B cell (primary cell): ENCODE results near the gene EMP3. TPM values are rescaled to one million over a fixed set of nuclear protein-coding genes. Genes with fewer than 3 reads are reported as not detected.
A peak's percentile ranks its signal among the peaks of the same experiment; 100 is the strongest.

Experiments used
- ATAC-seq: fragments of 200-7000 bp; cut with Tn5 transposase; one replicate; pipeline ENCODE4 v1.10.0; 2021; ENCODE audit warnings: low read depth, mild to moderate bottlenecking, moderate number of reproducible peaks, moderate library complexity
- CTCF ChIA-PET: fragments of 350-600 bp; sonication (Branson Sonifier 250); formaldehyde crosslinking; loops from one replicate; lab custom pipeline; 2021; ENCODE audit warnings: antibody characterized with exemption, inconsistent platforms; lab: Charles Lee
- POLR2A ChIA-PET: fragments of 350-600 bp; sonication (Branson Sonifier 250); formaldehyde crosslinking; loops from one replicate; lab custom pipeline; 2021; ENCODE audit warnings: antibody characterized with exemption; lab: Charles Lee
- DNase-seq: peaks from one replicate; pipeline ENCODE4 v3.0.0; 2013
- H2AFZ ChIP-seq: 2 replicates; pipeline ENCODE4 v1.6.1; 2012; ENCODE audit warnings: mild to moderate bottlenecking, low read depth, low read length; ENCODE audit not compliant: insufficient read depth, poor library complexity, severe bottlenecking
- H3K27ac ChIP-seq, 2 donors: 1 replicate in 1 of 2; 2 replicates in 1 of 2; pipeline ENCODE4 v1.5.1; 2012 to 2013; ENCODE audit warnings: low read length in 2 of 2, mild to moderate bottlenecking in 2 of 2, moderate library complexity in 1 of 2
- H3K27me3 ChIP-seq, 4 experiments: fragments of 200-600 bp in 1 of 4; sonication (generic) in 1 of 4; replicated peaks in 1 of 4; 1 replicate in 2 of 4; 2 replicates in 2 of 4; pipeline versions ENCODE4 v1.6.1 to v1.7.0; 2013 to 2016; ENCODE audit warnings: low read length in 3 of 4, mild to moderate bottlenecking in 2 of 4, mixed read lengths in 1 of 4, moderate library complexity in 1 of 4; ENCODE audit not compliant: insufficient read depth in 4 of 4, control insufficient read depth in 3 of 4; ENCODE audit errors: control extremely low read depth in 1 of 4
- H3K36me3 ChIP-seq, 2 experiments: replicated peaks in 1 of 2; 1 replicate in 1 of 2; 2 replicates in 1 of 2; pipeline versions ENCODE4 v1.6.1 to v1.7.1; 2013; ENCODE audit warnings: low read length in 1 of 2; ENCODE audit not compliant: insufficient read depth in 2 of 2, control insufficient read depth in 1 of 2; ENCODE audit errors: control extremely low read depth in 1 of 2, extremely low read depth in 1 of 2
- H3K4me1 ChIP-seq, 2 donors: fragments of 200-600 bp in 1 of 2; sonication (generic) in 1 of 2; 1 replicate in 1 of 2; 2 replicates in 1 of 2; pipeline versions ENCODE4 v1.5.1 to v1.6.1; 2013 to 2017; ENCODE audit warnings: low read length in 2 of 2; ENCODE audit not compliant: control insufficient read depth in 2 of 2, insufficient read depth in 2 of 2
- H3K4me2 ChIP-seq: replicated peaks from 2 replicates; pipeline ENCODE3; 2012; ENCODE audit warnings: mild to moderate bottlenecking, low read depth, low read length; ENCODE audit not compliant: poor library complexity, severe bottlenecking
- H3K4me3 ChIP-seq, 5 experiments: fragments of 200-600 bp in 1 of 5; sonication (generic) in 1 of 5; 1 replicate in 3 of 5; 2 replicates in 2 of 5; pipeline versions ENCODE4 v1.5.1 to v1.7.0; 2011 to 2016; ENCODE audit warnings: low read length in 4 of 5, mild to moderate bottlenecking in 4 of 5, low read depth in 2 of 5, control low read depth in 1 of 5, moderate library complexity in 1 of 5; ENCODE audit not compliant: insufficient read depth in 1 of 5; ENCODE audit errors: control extremely low read depth in 1 of 5, extremely low read depth in 1 of 5
- H3K79me2 ChIP-seq: fragments of 200-600 bp; sonication (generic); one replicate; pipeline ENCODE4 v1.6.0; 2016; ENCODE audit warnings: low read length; ENCODE audit not compliant: control insufficient read depth, insufficient read depth
- H3K9ac ChIP-seq: fragments of 200-600 bp; sonication (generic); 2 replicates; pipeline ENCODE4 v1.6.1; 2017; ENCODE audit warnings: mild to moderate bottlenecking, low read length, moderate library complexity
- H3K9me3 ChIP-seq, 3 donors: one replicate each; pipeline versions ENCODE4 v1.6.1 to v1.7.1; 2013; ENCODE audit warnings: low read length in 2 of 3; ENCODE audit not compliant: control insufficient read depth in 2 of 3, insufficient read depth in 1 of 3; ENCODE audit errors: control extremely low read depth in 1 of 3
- H4K20me1 ChIP-seq: 2 replicates; pipeline ENCODE4 v1.6.0; 2012; ENCODE audit warnings: mild to moderate bottlenecking, low read length; ENCODE audit not compliant: insufficient read depth, control insufficient read depth, poor library complexity, severe bottlenecking
- H3K27ac Mint-ChIP-seq: one replicate; pipeline ENCODE4 v1.8.0; 2021; ENCODE audit warnings: mixed read lengths
- H3K27me3 Mint-ChIP-seq: one replicate; pipeline ENCODE4 v1.8.0; 2021; ENCODE audit warnings: mixed read lengths
- H3K4me1 Mint-ChIP-seq: one replicate; pipeline ENCODE4 v1.8.0; 2021; ENCODE audit warnings: mixed read lengths
- H3K4me3 Mint-ChIP-seq: one replicate; pipeline ENCODE4 v1.8.0; 2021; ENCODE audit warnings: mixed read lengths
- H3K9me3 Mint-ChIP-seq: one replicate; pipeline ENCODE4 v1.8.0; 2022; ENCODE audit warnings: mixed read lengths; ENCODE audit not compliant: insufficient read depth
- CTCF ChIP-seq: fragments of 200-600 bp; IDR thresholded peaks from one replicate; pipeline ENCODE4 v1.8.0; 2022; ENCODE audit warnings: antibody characterized with exemption, mild to moderate bottlenecking
- EZH2 ChIP-seq: IDR thresholded peaks from 2 replicates; pipeline ENCODE4 v1.6.1; 2012; ENCODE audit warnings: borderline replicate concordance, low read depth, mild to moderate bottlenecking, moderate library complexity, low read length; ENCODE audit not compliant: insufficient read depth, poor library complexity, severe bottlenecking
- WGBS: methylation state at CpG from one replicate; pipeline ENCODE4 v1.1.5; 2013; ENCODE audit warnings: missing lambda C conversion rate; ENCODE audit not compliant: insufficient coverage; 5-methylcytosine and 5-hydroxymethylcytosine counted together
- intact Hi-C: fragments of 100-400 bp; cut with micrococcal nuclease; formaldehyde crosslinking; loops from one replicate; pipeline ENCODE4 v1.10.0; 2022
- polyA plus RNA-seq: library from polyadenylated mRNA; depleted of rRNA; stranded (reverse); fragments of >200 nt; gene quantifications from 2 replicates; pipeline ENCODE4 v1.2.3, GENCODE V29; 2012
- total RNA-seq, 2 donors: library from RNA; stranded (reverse); fragments of 120-200 nt in 1 of 2; gene quantifications; 1 replicate in 1 of 2; 2 replicates in 1 of 2; pipeline versions ENCODE4 v1.2.3 to v1.2.4, GENCODE V29; 2013 to 2022

Gene EMP3
- total and polyA plus RNA-seq, 2 donors (not counting 1 experiment from before 2014, with no cell fraction given): 326 to 595 TPM

- H2AFZ ChIP-seq: peak overlapping the region; percentile 77
- peak; percentile 67 for ATAC-seq
- intact Hi-C loops: loop anchor here (1.0 to 5.0 kb wide), 6 partner anchors 13 to 1994 kb away; partner anchors contain the start of genes CALM3, KCNC3, LIG1 and SYNGR4
- peaks cover 0 to 32% of the 10 kb centered on the region in 2 experiments for H3K36me3 ChIP-seq
- peak overlapping the region; percentile 82 to 94 for H3K27ac ChIP-seq
- peaks cover 23% of the 10 kb centered on the region for H3K79me2 ChIP-seq
- H3K4me2 ChIP-seq: peak overlapping the region; percentile 96
- H3K9me3 ChIP-seq: peaks cover 0 to 4% (median 2%) of the 10 kb centered on the region in 3 donors
- H3K4me1 ChIP-seq: peaks cover 49 to 63% of the 10 kb centered on the region in 2 donors
- ChIA-PET CTCF (interaction anchor here (0.6 to 11.5 kb wide), 16 partner anchors 14 to 276 kb away, joined by 3 to 345 read pairs (median 8); partner anchors contain the start of genes EMP3, SYNGR4 and TMEM143), POLR2A (interaction anchor here (0.5 to 6.6 kb wide), 7 partner anchors 11 to 1076 kb away, joined by 3 to 180 read pairs (median 4); partner anchors contain the start of genes CCDC9, EMP3, SYNGR4 and TMEM143)
- DNase-seq: peak; percentile 98
- H4K20me1 ChIP-seq: peaks cover 30% of the 10 kb centered on the region
- H3K9me3 Mint-ChIP-seq: no peaks in the 10 kb centered on the region
- no peaks in the 10 kb centered on the region for H3K27me3 Mint-ChIP-seq
- H3K4me3 ChIP-seq: peak overlapping the region; percentile 59 to 94 (median 90)
- peak overlapping the region; percentile 75 for H3K9ac ChIP-seq
- peak overlapping the region; percentile 95 for H3K27ac Mint-ChIP-seq
- peaks cover 54% of the 10 kb centered on the region for H3K4me1 Mint-ChIP-seq
- no peak for TF ChIP-seq CTCF
- TF ChIP-seq EZH2: no peak
- WGBS: 1% methylated on average over 25 of the region's 25 CpGs
- peak overlapping the region; percentile 98 for H3K4me3 Mint-ChIP-seq
- no peaks in the 10 kb centered on the region for H3K27me3 ChIP-seq
Measured at GRCh38 chr19:48332662-48333466, 7.5 kb downstream of the EMP3 start.
